ENCODE results near the gene GTF2A1. TPM values are rescaled to one million over a fixed set of nuclear protein-coding genes. Genes with fewer than 3 reads are reported as not detected.

GTF2A1 gene
- total and polyA plus RNA-seq, 2 donors (not counting 3 experiments of a cell fraction or from before 2014, with no cell fraction given) = 11.1 to 33.4 TPM

- POLR2A ChIA-PET = no interaction called here
These were observed 26.6 kb upstream of the GTF2A1 start for GRCh38 chr14:81247271-81247766.

More at GRCh38 chr14:81247271-81247766, 26.6 kb upstream of the GTF2A1 start:
- dilution Hi-C loops (cut with MboI; ENCODE audit: extremely low pct_ligation_motif_present, low sequenced_read_pairs) = no loop called here
- Histone ChIP-seq H3K79me2 (ENCODE audit: control insufficient read depth, insufficient read depth, low read length) (no peaks in the 10 kb centered on the region), H3K4me3 (replicated peaks in 1 of 3; ENCODE audit: insufficient read depth in 1 of 3, low read depth in 1 of 3, low read length in 3 of 3) (no peak overlapping the region), H3K9me3 (replicated peaks; ENCODE audit: control insufficient read depth, insufficient read depth, low read length) (no peaks in the 10 kb centered on the region), H3K27me3 (ENCODE audit: control insufficient read depth in 2 of 2, insufficient read depth in 2 of 2, low read length in 2 of 2) (no peaks in the 10 kb centered on the region), H3K9ac (replicated peaks; ENCODE audit: extremely low read depth, insufficient read depth, low read length) (no peak overlapping the region), H3K27ac (ENCODE audit: insufficient read depth, low read depth, low read length) (no peak overlapping the region), H3K36me3 (ENCODE audit: control insufficient read depth in 2 of 2, extremely low read depth in 1 of 2, insufficient read depth in 2 of 2, low read length in 2 of 2) (no peaks in the 10 kb centered on the region), H3K4me2 (ENCODE audit: insufficient read depth, low read length) (no peak overlapping the region), H3K4me1 (ENCODE audit: control insufficient read depth, extremely low read depth, insufficient read depth, low read length) (no peaks in the 10 kb centered on the region), H3K9me1 (replicated peaks; ENCODE audit: control insufficient read depth, extremely low read depth, insufficient read depth, low read length) (no peaks in the 10 kb centered on the region), H4K20me1 (replicated peaks; ENCODE audit: control insufficient read depth, extremely low read depth, insufficient read depth, low read length) (no peaks in the 10 kb centered on the region), H2AFZ (ENCODE audit: low read depth, low read length) (no peak overlapping the region)
- no peak for FAIRE-seq
- CTCF ChIA-PET = no interaction called here
- TF ChIP-seq JUN (IDR thresholded peaks at IDR 0.05; ENCODE audit: borderline replicate concordance, insufficient read depth, insufficient read length, low read depth) (no peak), MYC (IDR thresholded peaks at IDR 0.05; ENCODE audit: low read depth, low read length) (no peak), POLR2AphosphoS5 (IDR thresholded peaks at IDR 0.05; ENCODE audit: insufficient read depth, low read depth, low read length) (no peak), CTCF (IDR thresholded peaks at IDR 0.05; ENCODE audit: extremely low read depth in 1 of 2, insufficient read depth in 1 of 2, low read depth in 1 of 2, low read length in 2 of 2) (no peak), EZH2 (IDR thresholded peaks at IDR 0.05; ENCODE audit: borderline replicate concordance, low read depth, low read length, severe bottlenecking) (no peak), POLR2A (IDR thresholded peaks at IDR 0.05; ENCODE audit: low read depth, low read length) (no peak), GATA2 (IDR thresholded peaks at IDR 0.05; ENCODE audit: insufficient read depth, insufficient read length, low read depth, low read length) (no peak), FOS (IDR thresholded peaks at IDR 0.05; ENCODE audit: borderline replicate concordance, insufficient read depth, low read length) (no peak), MAX (IDR thresholded peaks at IDR 0.05; ENCODE audit: insufficient read depth, insufficient read length) (no peak)
- no TSS peak for BruUV-seq (replicated peaks)
- intact Hi-C loops (cut with micrococcal nuclease) = no loop called here
- DNase-seq (ENCODE audit: low read depth, low spot score) = no peak
